NCI-H1092 (cell line): ENCODE results near the gene SYT1.

ENCODE experiments used
- DNase-seq: peaks from one replicate; lab custom pipeline; 2025; lab: John Stamatoyannopoulos, UW

Gene SYT1

GRCh38 chr12:79356216-79356615, 491.6 kb downstream of the SYT1 start:
- no peak for DNase-seq

GRCh38 chr12:79357048-79357447, 492.5 kb downstream of the SYT1 start:
- no peak for DNase-seq

DNA sequence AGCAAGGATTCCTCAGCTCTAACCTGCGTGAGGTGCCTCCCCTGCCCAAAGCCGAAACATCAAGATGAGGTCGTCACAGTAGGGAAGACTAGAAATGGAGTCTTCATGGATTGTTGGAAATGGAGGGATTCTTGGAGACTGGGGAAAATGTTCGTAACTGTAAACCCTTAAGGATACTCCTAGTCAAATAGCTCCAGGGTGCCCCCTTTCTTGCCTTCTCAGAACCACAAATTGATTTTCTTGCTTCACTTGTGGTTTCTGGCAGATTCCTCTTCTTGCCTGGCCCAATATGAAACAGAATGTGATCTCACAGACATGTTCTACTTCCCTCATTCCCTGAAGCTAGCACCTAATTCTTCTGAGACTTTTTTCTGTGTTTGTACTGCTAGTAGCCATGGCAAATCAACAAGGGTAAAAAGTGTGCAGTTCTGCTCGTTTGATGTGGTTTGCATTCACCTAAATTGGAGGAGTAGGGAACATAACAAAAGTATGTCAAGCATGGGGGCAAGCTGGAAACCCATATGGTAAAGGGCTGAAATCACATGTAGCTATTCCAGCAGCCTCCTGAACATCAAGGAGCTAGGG, 494.2 kb downstream of the SYT1 start:
- no peak for DNase-seq

DNA sequence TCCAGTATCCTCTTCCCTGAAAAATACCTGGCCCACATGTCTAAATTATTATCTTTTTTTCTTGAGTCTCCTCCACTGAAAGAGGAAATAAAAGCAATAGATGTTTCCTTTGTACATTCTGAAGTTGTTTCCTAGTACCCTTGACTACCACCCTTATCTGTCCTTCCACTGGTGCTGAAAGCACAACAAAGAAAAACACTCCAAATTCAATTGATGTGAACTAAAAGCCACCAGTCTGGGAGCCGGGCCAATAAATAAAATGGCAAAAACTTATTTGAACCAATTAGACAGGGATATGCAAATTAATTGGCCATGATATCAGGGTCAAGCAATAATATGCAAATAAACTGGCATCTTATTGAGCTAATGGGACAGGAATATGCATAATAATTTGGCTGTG, 495.7 kb downstream of the SYT1 start:
- DNase-seq, result no peak

DNA sequence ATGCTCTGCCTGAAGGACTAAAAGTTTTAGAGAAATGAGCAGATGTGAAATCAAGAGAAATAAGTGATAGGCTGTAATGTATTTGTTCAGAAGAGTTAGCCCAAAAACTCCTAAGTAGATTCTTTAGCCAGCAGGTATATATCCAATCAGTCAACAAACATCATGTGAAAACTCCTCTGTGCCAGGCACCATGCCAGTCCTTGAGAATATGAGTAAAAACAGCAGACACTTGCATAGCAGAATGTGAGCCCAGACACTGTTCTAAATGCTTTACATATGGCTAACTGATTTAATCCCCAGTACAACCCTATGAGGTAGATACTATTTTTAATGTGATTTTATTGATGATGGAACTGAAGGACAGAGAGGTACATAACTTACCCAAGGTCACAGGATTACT, 496.4 kb downstream of the SYT1 start:
- DNase-seq, result no peak

DNA sequence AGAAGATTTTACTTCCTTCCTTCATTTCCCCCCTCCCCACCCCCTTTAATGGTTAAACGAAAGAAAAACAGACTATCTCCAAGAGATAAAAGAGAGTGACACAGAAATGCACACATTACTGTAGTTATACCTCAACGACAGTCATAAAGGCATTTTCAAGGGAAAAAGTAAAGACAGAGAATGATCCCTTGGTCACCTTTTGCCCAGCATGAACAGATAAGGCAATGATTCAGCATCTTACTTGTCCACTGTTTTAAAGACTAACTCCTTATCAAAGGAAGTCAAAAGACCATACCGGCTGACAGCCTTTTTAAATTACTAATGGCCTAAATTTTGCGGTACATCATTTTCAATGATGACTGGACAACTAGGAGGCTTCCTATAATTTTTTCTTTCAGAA, 499.6 kb downstream of the SYT1 start:
- DNase-seq, result no peak

GRCh38 chr12:79366374-79366773, 501.8 kb downstream of the SYT1 start:
- no peak for DNase-seq

- no peak for DNase-seq
These were observed 502.5 kb downstream of the SYT1 start for GRCh38 chr12:79367032-79367589.

- DNase-seq, result no peak
These were observed 505.4 kb downstream of the SYT1 start for GRCh38 chr12:79370021-79370420.

DNA sequence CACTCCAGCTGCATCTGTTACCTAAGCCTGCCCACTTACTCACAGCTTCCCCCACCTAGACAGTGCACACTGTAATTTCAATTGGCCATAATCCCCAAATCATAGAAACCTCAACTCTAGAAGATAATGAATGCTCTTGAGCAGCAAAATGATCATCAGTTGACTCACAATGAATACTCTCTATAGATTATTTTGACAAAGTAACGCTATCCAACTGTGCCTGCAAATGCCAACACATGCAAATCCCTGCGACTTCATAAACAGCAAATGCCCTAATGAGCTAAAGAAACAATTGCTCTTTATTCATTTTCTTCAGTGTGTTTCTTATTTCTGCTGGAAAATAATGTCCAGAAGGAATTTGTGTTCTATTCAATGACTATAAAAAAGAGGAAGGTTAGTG, 506.7 kb downstream of the SYT1 start:
- DNase-seq, result no peak

GRCh38 chr12:79373896-79374499, 509.4 kb downstream of the SYT1 start:
- no peak for DNase-seq

- DNase-seq, result no peak
These were observed 510.0 kb downstream of the SYT1 start for GRCh38 chr12:79374545-79374944.

- DNase-seq, result no peak
These were observed 510.5 kb downstream of the SYT1 start for GRCh38 chr12:79375050-79375449.

GRCh38 chr12:79378496-79378895, 513.9 kb downstream of the SYT1 start:
- DNase-seq, result no peak

DNA sequence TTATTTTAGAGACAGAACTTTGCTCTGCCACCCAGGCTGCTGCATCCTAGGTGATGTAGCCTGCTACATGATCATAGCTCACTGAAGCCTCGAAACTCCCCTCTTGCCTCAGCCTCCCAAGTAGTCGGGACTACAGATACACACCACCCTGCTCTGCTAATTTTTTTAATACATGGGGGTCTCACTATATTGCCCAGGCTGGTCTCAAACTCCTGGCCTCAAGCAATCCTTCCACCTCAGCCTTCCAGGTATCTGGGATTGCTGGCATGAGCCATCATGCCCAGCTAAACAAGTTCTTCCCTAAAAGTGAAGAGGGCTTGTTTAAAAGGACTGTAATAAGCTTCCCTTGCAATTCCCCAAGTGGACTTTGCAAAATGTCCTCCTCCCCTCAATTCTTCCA, 515.8 kb downstream of the SYT1 start:
- no peak for DNase-seq

DNA sequence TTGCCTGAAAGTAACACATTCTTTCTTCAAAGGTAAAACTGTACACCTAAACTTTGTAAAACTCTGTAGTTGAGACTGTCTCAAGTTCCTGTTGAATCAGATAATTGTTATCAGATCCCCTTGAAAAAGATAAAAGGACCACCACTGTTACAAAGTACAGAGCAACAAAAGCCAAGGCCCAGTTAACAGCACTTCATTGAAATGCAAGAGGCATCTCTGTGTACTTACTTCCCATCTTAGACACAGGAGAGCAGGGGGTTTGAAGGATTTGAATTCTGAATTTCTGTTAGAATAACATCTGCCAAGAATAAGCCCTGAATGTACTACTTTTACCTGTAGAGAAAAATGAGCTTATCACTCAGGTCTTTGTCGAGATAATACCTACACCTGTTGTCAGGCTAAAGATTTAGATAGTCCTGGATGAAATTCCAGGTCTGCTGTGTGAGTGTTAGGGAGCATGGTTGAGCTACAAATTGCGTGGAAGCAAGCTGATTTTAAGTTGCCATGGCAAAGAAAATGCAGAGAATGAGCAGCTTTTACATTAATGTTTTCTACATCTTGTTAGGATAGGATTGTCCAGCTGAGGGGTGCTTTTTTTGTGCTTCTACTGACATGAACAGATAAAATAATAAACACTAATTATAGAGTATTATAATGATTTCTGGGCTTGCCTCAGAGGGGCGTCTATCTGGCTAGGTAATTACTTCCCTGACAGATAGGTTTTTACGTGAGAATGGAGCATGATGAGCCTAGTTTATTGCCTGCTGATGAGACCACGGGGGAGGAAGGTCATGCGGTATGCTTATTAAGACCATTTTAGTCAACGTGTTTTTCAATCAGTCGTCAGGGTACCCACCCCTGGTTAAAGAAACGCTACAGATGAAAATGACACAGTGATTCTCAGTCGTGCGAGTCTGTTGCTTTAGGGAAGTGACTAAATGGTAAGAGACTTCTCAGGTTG, 517.0 kb downstream of the SYT1 start:
- no peak for DNase-seq

DNA sequence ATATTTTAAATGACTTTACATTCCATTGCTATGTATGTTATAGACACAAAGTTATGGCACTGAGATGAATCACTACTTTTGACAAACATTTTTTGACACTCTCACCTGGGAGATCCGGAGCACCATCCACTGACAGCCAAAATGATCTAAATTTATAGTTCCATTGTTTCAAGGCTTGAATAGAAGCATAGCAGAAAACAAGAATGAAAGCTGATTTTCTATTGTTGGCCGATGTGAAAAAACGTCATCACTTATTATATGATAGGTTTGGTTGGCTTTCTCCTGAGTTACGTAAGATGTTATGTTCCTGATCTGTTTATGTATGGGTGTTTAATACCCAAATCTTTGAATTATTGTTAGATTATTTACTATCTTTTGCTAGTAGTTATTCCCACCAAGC, 520.0 kb downstream of the SYT1 start:
- no peak for DNase-seq

GRCh38 chr12:79388011-79388410, 523.4 kb downstream of the SYT1 start:
- no peak for DNase-seq

DNA sequence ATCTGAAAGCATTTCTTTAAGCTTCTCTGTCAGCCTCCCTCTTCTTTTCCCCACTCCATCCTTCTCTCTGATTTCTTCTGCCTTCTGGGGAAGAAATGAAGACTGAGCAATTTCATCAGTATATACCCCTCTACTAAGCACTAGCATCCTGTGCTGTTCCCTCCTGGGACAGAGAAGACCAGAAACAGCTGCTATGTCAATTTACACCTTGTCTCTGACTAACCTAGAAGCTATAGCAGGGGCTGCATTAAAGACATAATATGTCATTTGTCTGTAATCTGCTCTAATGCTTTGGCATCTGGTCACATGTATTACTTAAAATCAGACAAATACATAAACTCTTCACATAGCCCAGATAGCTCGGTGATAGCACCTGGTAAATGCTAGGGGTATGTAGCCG, 529.3 kb downstream of the SYT1 start:
- DNase-seq, result no peak

DNA sequence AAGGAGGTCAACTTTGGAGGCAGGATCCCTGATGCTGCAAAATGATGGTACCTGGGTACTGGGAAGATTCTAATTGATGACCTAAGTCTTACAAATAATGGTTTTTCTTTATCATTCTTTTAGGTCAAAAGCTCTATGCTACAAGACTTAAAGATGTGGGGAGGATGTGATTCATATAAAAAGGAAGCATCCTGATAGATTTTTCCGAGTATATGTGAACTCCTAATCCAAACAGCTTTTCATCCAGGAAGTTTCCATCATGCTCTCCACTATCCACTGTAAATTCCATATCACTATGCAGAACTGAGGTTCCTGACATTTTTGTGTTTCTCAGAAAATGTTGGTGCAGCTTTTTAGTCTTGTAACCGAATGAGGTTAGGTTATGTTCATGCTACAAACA, 533.0 kb downstream of the SYT1 start:
- DNase-seq, result no peak

DNA sequence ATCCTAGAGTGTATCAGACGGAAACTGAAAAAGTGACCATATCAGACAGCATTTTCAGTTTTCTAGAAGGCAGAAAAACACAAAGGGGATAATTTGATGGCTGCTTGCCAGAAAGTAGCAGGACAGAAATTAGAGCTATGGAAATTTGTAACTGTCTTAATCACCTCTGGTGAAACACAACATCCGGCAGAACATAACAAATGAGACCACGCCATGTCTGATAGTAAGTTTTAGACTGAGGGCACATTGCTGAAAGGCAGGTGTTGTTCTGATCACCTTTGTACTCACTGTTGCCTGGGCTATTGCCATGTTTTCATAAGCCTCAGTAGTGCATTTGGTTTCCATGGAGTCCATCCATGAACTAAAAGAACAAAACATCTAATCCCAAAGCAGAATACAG, 535.9 kb downstream of the SYT1 start:
- no peak for DNase-seq

DNA sequence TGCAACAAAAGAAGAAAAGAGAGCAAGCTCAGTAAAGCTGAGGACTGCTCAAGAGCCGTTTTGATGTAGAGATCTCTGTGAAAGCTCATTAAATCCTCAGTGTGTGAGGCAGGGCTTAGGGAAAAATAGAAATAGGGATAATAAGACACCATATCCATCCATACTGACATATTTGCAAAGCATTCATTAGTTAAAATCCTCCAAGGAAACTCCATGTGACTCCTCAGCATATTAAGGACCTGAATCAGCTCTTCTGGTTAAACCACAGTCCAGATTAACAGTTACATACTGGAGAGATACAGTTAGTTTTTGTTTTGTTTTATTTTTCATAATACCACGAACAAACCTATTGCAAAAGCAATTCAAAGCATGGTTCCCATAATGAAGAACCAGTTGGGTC, 538.0 kb downstream of the SYT1 start:
- no peak for DNase-seq

GRCh38 chr12:79406993-79407392, 542.4 kb downstream of the SYT1 start:
- DNase-seq, result no peak
